Osteoblast (primary cell): ENCODE results near the gene DUSP8. TPM values are rescaled to one million over a fixed set of nuclear protein-coding genes. Genes with fewer than 3 reads are reported as not detected.

Source experiments
- DNase-seq: peaks from one replicate; pipeline ENCODE4 v3.0.0; 2011; ENCODE audit warnings: low spot score, mixed read lengths; ENCODE audit not compliant: insufficient read length; ENCODE audit errors: missing footprints
- H2AFZ ChIP-seq: 2 replicates; pipeline ENCODE4 v1.6.0; 2011; ENCODE audit warnings: mild to moderate bottlenecking, low read length
- H3K27ac ChIP-seq: 2 replicates; pipeline ENCODE4 v1.5.1; 2011; ENCODE audit warnings: mild to moderate bottlenecking, low read depth, low read length, moderate library complexity
- H3K27me3 ChIP-seq: 2 replicates; pipeline ENCODE4 v1.6.0; 2012; ENCODE audit warnings: mild to moderate bottlenecking, control low read depth, inconsistent platforms, low read length, moderate library complexity; ENCODE audit not compliant: insufficient read depth
- H3K36me3 ChIP-seq: 2 replicates; pipeline ENCODE4 v1.5.1; 2011; ENCODE audit warnings: mild to moderate bottlenecking, low read length, control low read depth, moderate library complexity; ENCODE audit not compliant: insufficient read depth
- H3K4me1 ChIP-seq: 2 replicates; pipeline ENCODE4 v1.5.1; 2011; ENCODE audit warnings: mild to moderate bottlenecking, low read length, control low read depth, moderate library complexity; ENCODE audit not compliant: insufficient read depth
- H3K4me2 ChIP-seq: 2 replicates; pipeline ENCODE4 v1.6.0; 2011; ENCODE audit warnings: mild to moderate bottlenecking, low read length; ENCODE audit not compliant: insufficient read depth
- H3K4me3 ChIP-seq: fragments of 200-600 bp; sonication (generic); 3 replicates; pipeline ENCODE4 v1.5.1; 2012; ENCODE audit warnings: mild to moderate bottlenecking, low read length, inconsistent platforms; ENCODE audit not compliant: insufficient read depth
- H3K79me2 ChIP-seq: 2 replicates; pipeline ENCODE4 v1.6.0; 2012; ENCODE audit warnings: mild to moderate bottlenecking, low read length, control low read depth, inconsistent platforms; ENCODE audit not compliant: insufficient read depth
- H3K9me3 ChIP-seq: 2 replicates; pipeline ENCODE4 v1.5.1; 2011; ENCODE audit warnings: low read depth, low read length, control low read depth
- H4K20me1 ChIP-seq: 2 replicates; pipeline ENCODE4 v1.6.0; 2012; ENCODE audit warnings: mild to moderate bottlenecking, low read length, control low read depth; ENCODE audit not compliant: insufficient read depth
- total RNA-seq: library from RNA; depleted of rRNA; stranded (reverse); fragments of >200 nt; gene quantifications from 2 replicates; pipeline ENCODE4 v1.2.3, GENCODE V29; 2012
- TF ChIP-seq, protein P1 (sequence below): IDR thresholded peaks from 2 replicates; pipeline ENCODE4 v1.5.1; 2011; ENCODE audit warnings: mild to moderate bottlenecking, low read depth, low read length, moderate library complexity; ENCODE audit errors: extremely low read depth

DUSP8 gene
- total RNA-seq, 1 donor, result under 0.01 TPM

DNA sequence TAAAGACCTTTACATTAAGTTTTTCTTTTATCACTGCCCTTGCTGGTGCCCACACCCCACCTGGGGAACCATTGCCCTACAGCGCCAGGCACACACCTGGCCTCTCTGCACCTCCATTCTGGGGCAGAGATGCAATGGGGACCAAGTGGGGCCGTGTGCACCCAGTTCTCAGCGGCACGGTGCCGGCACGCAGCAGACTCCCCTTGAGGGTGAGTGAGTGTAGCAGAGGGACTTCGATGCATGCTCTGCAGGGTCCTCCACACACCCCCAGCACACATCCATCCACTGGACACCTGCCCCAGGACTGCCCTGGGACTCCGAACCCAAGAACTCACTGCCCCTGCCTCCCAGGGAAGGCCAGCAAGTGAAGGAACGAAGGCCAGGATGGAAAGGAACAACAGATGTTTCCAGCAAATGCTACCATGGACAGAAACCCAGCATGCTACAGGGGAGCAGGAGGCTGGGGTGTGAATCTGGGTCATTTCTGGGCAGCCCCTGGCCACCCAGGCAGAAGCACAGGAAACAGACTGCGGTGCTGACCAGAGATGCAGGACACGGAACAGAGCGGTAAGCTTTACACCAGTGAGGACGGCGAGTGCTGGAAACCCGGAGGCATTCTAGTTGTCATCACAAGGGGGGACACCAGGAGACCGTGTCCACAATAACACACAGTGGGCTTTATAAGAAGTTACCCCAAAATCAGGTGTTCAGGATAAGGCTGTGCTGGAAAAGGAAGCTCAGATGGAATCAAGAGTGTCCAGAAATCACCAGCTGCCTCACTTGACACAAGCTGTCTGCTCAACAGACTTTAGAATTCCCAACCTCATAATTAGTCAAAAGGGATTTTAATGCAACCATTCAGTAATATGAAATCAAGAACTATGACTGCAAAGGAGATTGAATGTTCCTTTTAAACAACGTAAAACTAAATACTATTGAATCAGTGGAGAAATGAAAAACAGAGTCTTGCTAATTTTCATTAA is 52.8 kb downstream of the DUSP8 start:
- Histone ChIP-seq H2AFZ (no peak overlapping the region), H3K79me2 (peaks cover 80% of the 10 kb centered on the region), H3K4me1 (peaks cover 12% of the 10 kb centered on the region), H3K9me3 (no peaks in the 10 kb centered on the region), H4K20me1 (peaks cover 76% of the 10 kb centered on the region), H3K27me3 (no peaks in the 10 kb centered on the region), H3K4me3 (no peak overlapping the region), H3K4me2 (no peak overlapping the region), H3K27ac (no peak overlapping the region), H3K36me3 (no peaks in the 10 kb centered on the region)
- DNase-seq, result peak; percentile 64
- TF ChIP-seq, protein P1, sequence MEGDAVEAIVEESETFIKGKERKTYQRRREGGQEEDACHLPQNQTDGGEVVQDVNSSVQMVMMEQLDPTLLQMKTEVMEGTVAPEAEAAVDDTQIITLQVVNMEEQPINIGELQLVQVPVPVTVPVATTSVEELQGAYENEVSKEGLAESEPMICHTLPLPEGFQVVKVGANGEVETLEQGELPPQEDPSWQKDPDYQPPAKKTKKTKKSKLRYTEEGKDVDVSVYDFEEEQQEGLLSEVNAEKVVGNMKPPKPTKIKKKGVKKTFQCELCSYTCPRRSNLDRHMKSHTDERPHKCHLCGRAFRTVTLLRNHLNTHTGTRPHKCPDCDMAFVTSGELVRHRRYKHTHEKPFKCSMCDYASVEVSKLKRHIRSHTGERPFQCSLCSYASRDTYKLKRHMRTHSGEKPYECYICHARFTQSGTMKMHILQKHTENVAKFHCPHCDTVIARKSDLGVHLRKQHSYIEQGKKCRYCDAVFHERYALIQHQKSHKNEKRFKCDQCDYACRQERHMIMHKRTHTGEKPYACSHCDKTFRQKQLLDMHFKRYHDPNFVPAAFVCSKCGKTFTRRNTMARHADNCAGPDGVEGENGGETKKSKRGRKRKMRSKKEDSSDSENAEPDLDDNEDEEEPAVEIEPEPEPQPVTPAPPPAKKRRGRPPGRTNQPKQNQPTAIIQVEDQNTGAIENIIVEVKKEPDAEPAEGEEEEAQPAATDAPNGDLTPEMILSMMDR, result no peak

DNA sequence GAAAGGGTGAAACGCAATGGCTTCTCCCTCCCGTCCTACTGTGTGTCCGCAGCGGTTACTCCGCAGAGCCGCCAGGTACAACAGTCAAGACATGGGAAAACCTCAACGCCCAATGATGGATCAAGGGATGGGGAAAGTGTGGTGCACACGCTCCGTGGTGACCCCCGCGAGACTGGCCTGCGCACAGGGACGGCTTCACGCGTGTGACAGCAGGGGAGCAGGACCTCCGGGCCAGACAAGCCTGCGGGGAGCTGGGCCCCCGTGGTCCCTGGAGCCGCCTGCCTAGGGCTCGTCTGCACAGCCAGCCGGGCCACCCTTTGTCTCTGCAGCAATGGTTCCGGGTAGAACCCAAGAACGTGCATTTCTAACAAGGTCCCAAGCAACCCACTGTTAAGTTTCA is 53.8 kb downstream of the DUSP8 start:
- peaks cover 77% of the 10 kb centered on the region for H4K20me1 ChIP-seq
- DNase-seq, result no peak
- no peak overlapping the region for H3K27ac ChIP-seq
- no peak overlapping the region for H3K4me3 ChIP-seq
- H3K9me3 ChIP-seq, result no peaks in the 10 kb centered on the region
- TF ChIP-seq, protein P1, result no peak
- H3K36me3 ChIP-seq, result no peaks in the 10 kb centered on the region
- peaks cover 12% of the 10 kb centered on the region for H3K4me1 ChIP-seq
- H3K79me2 ChIP-seq, result peaks cover 81% of the 10 kb centered on the region
- H3K27me3 ChIP-seq, result no peaks in the 10 kb centered on the region
- no peak overlapping the region for H2AFZ ChIP-seq
- H3K4me2 ChIP-seq, result no peak overlapping the region

DNA sequence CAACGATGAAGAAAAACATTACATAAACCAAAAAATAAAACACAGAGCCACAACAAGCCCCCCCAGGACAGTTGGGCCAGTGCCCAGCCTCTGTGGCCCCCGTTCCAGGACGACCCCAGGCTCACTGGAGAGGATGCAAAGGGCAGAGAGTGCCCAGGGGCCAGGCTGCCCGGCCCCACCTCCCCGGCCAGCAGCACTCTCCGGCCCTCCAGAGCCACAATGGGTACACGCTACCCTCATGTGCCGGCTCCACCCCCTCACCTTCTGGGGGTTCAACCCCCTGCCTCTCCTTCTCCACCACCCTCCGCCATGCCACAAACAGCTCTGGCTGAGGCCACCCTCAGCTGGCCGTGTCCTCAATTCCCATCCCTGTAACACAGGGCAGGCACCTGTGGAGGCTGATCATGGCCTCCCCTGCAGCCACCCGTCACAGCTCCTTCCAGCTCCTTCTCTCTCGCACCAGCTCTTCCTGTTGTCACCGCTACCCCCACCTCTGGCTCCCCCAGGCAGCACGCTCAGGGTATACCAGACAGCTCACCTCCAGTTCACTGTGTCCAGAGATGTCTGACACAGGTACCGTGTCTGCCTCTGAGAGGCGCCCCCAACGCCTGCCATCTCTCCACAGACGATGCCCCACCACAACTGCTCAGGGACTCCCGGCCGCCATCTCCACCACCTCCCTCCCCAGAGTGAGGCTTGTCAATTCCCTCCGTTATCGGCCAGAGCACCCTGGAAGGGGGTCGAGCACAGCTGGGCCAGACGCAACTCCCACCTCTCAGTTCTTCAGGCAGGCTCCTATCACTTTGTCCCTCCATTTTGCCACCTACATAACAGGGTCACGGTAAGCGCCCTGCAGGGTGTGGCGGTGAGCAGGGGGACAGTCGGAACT is 54.7 kb downstream of the DUSP8 start:
- no peaks in the 10 kb centered on the region for H3K27me3 ChIP-seq
- H3K36me3 ChIP-seq, result no peaks in the 10 kb centered on the region
- H3K9me3 ChIP-seq, result no peaks in the 10 kb centered on the region
- peaks cover 74% of the 10 kb centered on the region for H3K79me2 ChIP-seq
- no peak overlapping the region for H2AFZ ChIP-seq
- H3K4me1 ChIP-seq, result peaks cover 12% of the 10 kb centered on the region
- no peak overlapping the region for H3K4me3 ChIP-seq
- peaks cover 78% of the 10 kb centered on the region for H4K20me1 ChIP-seq
- DNase-seq, result peak; percentile 58
- no peak overlapping the region for H3K4me2 ChIP-seq
- TF ChIP-seq, protein P1, result no peak
- H3K27ac ChIP-seq, result no peak overlapping the region
